DLD1 (cell line): Measurements from ENCODE around the gene MSRB2.

Experiments
- in situ Hi-C: cut with HindIII; loops from 2 replicates; pipeline ENCODE4 v1.10.0; 2017; ENCODE audit warnings: low sequenced_read_pairs

Gene MSRB2

GRCh38 chr10:23110722-23111516 lies 15.5 kb downstream of the MSRB2 start:
- in situ Hi-C loops = no loop called here

GRCh38 chr10:23111517-23112286 lies 16.3 kb downstream of the MSRB2 start:
- in situ Hi-C loops = no loop called here

- in situ Hi-C loops = no loop called here
These were observed 19.0 kb downstream of the MSRB2 start for GRCh38 chr10:23114228-23114850.

DNA sequence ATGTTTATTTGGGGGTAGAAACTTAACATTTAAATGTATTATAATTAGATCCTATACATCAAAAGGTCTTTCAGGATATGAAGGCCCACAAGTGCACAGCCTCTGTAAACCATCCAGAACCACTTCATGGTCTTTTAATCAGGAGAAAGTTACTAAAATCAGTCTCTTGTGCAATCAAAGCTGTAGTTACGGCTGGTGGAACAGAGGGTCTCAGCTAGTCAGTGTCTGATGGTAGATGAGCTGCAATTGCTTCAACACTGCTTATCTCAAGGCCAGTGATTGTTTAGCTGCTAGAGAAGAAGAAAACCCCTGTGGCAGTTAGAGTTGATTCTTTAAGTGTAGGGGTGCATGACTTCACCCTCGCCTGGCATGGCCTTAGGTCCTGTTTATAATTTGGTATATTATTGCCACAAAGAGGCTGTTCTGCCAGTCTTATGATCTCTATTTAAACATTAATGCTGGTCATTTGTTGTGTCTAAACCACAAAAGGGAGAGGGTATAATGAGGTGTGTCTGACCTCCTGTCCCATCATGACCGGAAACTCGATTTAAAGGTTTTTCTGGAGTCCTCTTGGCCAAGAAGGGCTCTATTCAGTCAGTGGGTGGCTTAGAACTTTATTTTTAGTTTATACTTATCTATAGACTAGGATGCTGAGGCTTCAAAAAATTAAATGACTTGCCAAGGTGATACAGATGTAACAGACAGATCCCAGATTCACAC lies 21.3 kb downstream of the MSRB2 start:
- in situ Hi-C loops = no loop called here

DNA sequence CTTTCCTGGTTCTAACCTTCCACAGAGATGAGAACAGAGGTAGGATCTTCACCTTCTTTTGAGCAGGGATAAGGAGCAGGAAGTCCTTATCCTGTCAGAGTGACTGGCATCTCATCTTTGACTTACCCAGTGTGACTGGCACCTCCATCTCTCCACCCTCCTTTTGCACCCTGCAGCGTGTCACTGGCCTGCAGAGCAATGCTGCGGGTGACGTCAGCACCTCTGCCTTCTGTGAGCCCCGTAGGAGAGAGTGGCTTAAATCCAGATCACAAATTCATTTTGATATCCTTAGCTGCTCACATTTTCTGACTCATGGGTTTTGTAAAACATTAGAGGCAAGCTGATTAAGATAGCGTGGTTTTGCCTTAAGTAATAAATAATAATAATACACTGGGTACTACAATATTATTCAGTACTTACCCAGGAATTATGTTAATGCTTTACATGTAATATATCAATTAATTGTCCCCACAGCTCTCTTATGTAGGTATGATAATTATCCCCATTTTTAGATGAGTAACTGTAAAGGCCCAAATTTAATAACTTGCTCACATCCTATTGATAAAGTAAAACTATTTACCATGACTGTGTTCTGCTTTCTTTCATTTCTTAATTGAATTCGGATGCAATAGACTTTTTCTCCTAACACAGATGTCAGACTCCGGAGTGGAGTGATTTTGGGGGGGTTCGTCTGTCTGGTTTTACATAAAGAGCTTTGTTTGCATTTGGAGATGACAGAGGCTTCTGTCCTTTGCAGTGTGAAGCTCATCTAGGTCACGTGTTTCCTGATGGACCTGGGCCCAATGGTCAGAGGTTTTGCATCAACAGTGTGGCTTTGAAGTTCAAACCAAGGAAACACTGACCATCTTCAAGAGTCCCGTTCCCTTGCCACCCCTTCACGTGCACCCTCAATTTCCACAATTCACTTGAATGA lies 24.9 kb downstream of the MSRB2 start:
- in situ Hi-C loops = no loop called here

DNA sequence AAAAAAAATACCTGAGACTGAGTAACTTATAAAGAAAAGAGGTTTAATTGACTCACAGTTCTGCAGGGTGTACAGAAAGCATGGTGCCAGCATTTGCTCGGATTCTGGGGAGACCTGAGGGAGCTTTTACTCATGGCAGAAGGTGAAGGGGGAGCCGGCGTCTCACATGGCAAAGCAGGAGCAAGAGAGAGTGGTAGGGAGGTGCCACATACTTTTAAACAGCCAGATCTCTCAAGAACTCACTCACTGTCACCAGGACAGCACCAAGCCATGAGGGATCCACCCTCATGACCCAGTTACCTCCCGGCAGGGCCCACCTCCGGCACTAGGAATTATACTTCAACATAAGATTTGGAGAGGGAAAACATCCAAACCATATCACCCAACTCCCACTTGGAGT lies 25.8 kb downstream of the MSRB2 start:
- in situ Hi-C loops = no loop called here

GRCh38 chr10:23136462-23136861 lies 41.1 kb downstream of the MSRB2 start:
- in situ Hi-C loops = no loop called here

- in situ Hi-C loops = no loop called here
These were observed 44.3 kb downstream of the MSRB2 start for GRCh38 chr10:23139677-23140076.

GRCh38 chr10:23141995-23142394 lies 46.6 kb downstream of the MSRB2 start:
- in situ Hi-C loops = no loop called here

DNA sequence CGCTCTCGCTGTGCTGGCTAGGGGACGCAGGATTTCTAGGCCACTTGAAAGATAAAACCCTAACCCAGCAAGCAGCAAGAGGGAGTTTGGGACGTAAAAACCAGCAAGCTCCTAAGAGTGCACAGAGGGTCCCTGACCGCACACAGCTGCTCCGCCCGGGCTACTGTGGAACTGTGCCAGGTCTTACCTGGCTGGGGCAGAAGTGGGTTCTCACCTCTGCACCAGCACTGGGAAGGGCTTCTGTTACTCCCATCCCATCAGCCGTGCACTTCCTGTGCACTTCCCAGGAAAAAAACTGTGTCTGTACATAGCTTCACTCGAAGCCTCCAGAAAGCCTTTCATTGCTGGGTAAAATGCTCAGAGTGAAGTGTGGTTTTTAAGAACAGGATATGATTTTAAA lies 50.9 kb downstream of the MSRB2 start:
- in situ Hi-C loops = no loop called here

GRCh38 chr10:23147035-23147434 lies 51.7 kb downstream of the MSRB2 start:
- in situ Hi-C loops = no loop called here

DNA sequence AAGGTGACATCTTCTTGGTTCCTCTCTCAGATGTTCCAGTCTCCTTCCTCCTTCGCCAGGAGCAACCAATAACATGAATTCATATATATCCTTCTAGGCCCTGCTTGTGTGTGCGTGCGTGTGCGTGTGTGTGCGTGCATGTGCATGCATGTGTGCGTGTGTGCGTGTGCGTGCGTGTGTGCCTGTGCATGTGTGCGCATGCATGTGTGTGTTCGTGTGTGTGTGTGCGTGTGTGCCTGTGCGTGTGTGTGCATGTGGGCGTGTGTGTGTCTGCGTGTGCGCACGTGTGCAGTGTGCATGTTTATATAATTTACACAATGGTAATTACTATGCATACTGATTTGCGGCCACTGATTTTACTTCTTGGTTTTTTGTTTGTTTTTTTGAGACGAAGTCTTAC lies 52.8 kb downstream of the MSRB2 start:
- in situ Hi-C loops = no loop called here

DNA sequence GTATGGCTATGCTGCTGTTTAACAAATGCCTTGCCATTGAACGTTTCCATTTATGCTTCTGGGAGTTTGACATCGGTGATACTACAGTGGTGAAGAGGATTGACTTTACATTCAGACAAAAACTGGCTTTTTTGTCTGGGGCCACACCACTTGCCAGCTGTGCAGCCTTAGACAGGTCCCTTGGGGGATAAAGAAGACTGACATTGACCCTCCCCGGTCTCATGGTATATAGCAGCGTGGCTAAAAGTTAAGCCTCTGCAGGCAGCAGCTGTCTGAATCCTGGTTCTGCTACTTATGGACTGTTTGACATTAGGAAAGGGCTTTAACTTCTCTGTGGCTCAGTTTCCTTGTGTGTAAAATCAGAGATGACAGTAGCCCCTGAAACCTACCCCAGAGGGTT lies 54.7 kb downstream of the MSRB2 start:
- in situ Hi-C loops = no loop called here

DNA sequence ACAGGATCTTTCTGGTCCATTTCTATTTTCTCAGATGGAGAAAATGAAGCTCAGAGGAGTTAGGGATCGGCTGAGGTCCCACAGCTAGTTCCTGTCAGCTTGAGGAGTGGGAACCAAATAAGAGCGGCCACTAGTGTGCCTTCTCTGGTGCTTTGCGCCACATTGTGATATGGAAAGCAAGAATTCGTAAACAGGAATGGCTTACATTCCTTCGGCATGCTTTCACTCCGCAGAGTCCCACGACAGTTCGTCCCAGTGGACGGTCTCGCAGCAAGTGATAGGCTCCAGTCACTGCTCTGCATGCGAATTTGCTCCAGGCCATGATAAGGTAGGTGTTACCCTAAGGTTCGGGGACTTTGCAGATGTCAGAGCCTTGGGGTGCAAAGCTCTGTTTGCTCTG lies 55.2 kb downstream of the MSRB2 start:
- in situ Hi-C loops = no loop called here

DNA sequence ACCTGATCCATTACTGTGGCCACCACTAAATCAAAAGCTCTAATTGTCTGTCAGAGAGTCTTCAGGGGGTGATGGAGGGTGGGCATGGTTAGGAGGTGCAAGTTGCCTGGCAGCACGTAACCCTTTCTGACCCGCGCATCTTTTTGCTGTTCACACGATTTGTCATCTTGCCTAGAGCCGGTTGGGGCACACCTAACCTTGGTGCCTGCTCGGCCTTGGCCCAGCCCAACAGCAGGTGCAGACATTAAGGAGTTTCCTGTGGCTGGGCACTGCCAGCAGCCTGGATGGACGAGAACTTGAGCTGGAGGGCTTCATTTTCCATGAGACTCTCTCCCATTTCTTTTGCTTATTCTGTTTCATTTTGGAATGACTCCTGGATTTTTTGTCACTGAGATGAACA lies 55.7 kb downstream of the MSRB2 start:
- in situ Hi-C loops = no loop called here

DNA sequence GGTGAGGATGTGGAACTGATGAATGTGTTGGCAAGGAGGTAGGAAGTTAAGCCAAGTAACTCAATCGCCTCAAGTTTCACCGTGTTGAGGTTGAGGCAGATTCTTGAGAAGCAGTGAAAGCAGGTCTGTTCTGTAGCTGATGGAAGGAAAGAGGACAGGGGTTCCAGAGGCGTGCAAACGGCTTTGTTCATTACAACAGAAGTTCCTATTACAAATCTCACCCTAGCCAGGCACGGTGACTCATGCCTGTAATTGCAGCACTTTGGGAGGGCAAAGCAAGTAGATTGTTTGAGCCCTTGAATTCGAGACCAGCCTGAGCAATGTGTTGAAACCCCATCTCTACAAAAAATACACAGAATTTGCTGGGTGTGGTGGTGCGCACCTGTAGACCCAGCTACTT lies 59.8 kb downstream of the MSRB2 start:
- in situ Hi-C loops = no loop called here

- in situ Hi-C loops = no loop called here
These were observed 61.2 kb downstream of the MSRB2 start for GRCh38 chr10:23156447-23157150.

DNA sequence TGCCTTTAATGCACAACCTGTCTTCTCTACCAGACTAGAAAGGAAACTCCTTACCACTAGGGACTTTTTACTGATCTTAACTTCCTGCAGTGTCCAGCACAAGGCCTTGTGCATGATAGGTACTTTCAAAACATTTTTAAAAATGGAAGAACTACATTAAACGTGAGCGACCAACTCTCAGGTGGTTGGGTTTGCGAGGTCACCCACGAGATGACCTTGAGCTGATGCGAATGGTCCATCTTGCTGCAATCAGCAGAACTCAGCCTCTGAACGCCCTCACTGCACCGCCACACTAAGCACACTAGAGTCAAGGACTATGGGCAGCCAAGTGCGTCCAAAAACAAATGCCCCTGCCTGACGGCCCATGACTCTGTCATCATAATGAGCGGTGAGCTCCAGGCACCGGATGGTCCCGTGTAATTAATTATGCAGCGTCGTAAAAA lies 61.9 kb downstream of the MSRB2 start:
- in situ Hi-C loops = no loop called here

- in situ Hi-C loops = no loop called here
These were observed 62.5 kb downstream of the MSRB2 start for GRCh38 chr10:23157691-23158369.
